Right lobe of liver (tissue), 6 donors: ENCODE results near the gene ITGAV. TPM values are rescaled to one million over a fixed set of nuclear protein-coding genes. Genes with fewer than 3 reads are reported as not detected.

Source experiments
- ATAC-seq, 4 donors: fragments of 200-7000 bp; cut with Tn5 transposase; one replicate each; pipeline ENCODE4 v1.9.1; 2020; ENCODE audit warnings: mild to moderate bottlenecking in 4 of 4, moderate library complexity in 4 of 4
- DNase-seq, 3 donors: peaks; one replicate each; pipeline ENCODE4 v3.0.0-alpha.2; 2020
- H3K27ac ChIP-seq, 3 donors: fragments of 200-600 bp; one replicate each; pipeline ENCODE4 v1.8.0; 2022
- H3K27me3 ChIP-seq, 2 donors: fragments of 200-600 bp; one replicate each; pipeline ENCODE4 v1.8.0; 2022
- H3K36me3 ChIP-seq, 4 donors: fragments of 200-600 bp; sonication (generic) in 1 of 4; one replicate each; pipeline versions ENCODE4 v1.5.1 to v1.8.0; 2017 to 2022; ENCODE audit warnings: control low read depth in 1 of 4
- H3K4me1 ChIP-seq, 4 donors: fragments of 200-600 bp; sonication (generic) in 1 of 4; one replicate each; pipeline versions ENCODE4 v1.5.1 to v1.8.0; 2017 to 2022; ENCODE audit warnings: control low read depth in 1 of 4
- H3K4me3 ChIP-seq, 3 donors: fragments of 200-600 bp; one replicate each; pipeline ENCODE4 v1.8.0; 2022
- H3K9me3 ChIP-seq, 4 donors: fragments of 200-600 bp; sonication (generic) in 1 of 4; one replicate each; pipeline versions ENCODE4 v1.5.1 to v1.8.0; 2017 to 2022; ENCODE audit warnings: control low read depth in 1 of 4
- CTCF ChIP-seq, 4 donors: fragments of 200-600 bp in 3 of 4; fragments of 450-650 bp in 1 of 4; IDR thresholded peaks; one replicate each; pipeline versions ENCODE4 v1.5.1 to v1.8.0; 2016 to 2022; ENCODE audit warnings: antibody characterized with exemption in 4 of 4, mild to moderate bottlenecking in 2 of 4
- POLR2A ChIP-seq: fragments of 450-650 bp; IDR thresholded peaks from one replicate; pipeline ENCODE4 v1.6.1; 2017; ENCODE audit warnings: antibody characterized with exemption, mild to moderate bottlenecking
- WGBS: methylation state at CpG from one replicate; pipeline ENCODE4 v1.1.6; 2018; ENCODE audit warnings: low coverage, low lambda C conversion rate; ENCODE audit not compliant: insufficient coverage; ENCODE audit errors: missing lambda C conversion rate; 5-methylcytosine and 5-hydroxymethylcytosine counted together
- intact Hi-C, 2 donors: fragments of 100-400 bp; cut with DNase I; formaldehyde crosslinking; loops; one replicate each; pipeline versions ENCODE4 v1.11.2 to v1.14.1; 2022
- total RNA-seq, 6 experiments: library from RNA; depleted of rRNA in 2 of 6; stranded (reverse); fragments of >200 nt in 2 of 6; fragmentation: NEBNext Ultra II Directional in 3 of 6; extraction: Animal tissue kit (Norgen Biotek cat#: 25700) in 3 of 6; gene quantifications; one replicate each; pipeline versions ENCODE4 v1.1.0 to v1.2.4, GENCODE V29; 2016 to 2023
- donor health status: DM: no; HTN: yes; CAD: no.
- donor health status: DM: no; HTN: no; CAD: no.
- donor health status: DM: no; HTN: no; CAD: no.
- donor health status: DM: no; HTN: yes; CAD: no.
- donor health status: DM: no; HTN: yes; CAD: no.

The ITGAV gene
- total RNA-seq, 6 experiments from 2014 or later, result 16.3 to 48.4 (median 26.4) TPM

GRCh38 chr2:186558512-186559276 is 31.2 kb upstream of the ITGAV start:
- no peaks in the 10 kb centered on the region for H3K36me3 ChIP-seq
- intact Hi-C loops, result no loop called here
- H3K4me3 ChIP-seq, result no peak overlapping the region
- no peak overlapping the region for H3K27ac ChIP-seq
- no peaks in the 10 kb centered on the region for H3K9me3 ChIP-seq
- WGBS, result 93% methylated on average over 2 of the region's 2 CpGs
- no peak for ATAC-seq
- DNase-seq, result no peak
- TF ChIP-seq POLR2A (no peak), CTCF (IDR thresholded peaks at IDR 0.05) (no peak)
- no peaks in the 10 kb centered on the region for H3K27me3 ChIP-seq
- H3K4me1 ChIP-seq, result no peaks in the 10 kb centered on the region

- no peak for TF ChIP-seq CTCF (IDR thresholded peaks at IDR 0.05)
- no peak for TF ChIP-seq POLR2A
- DNase-seq (no peak), ATAC-seq (no peak)
- Histone ChIP-seq H3K4me1 (no peaks in the 10 kb centered on the region), H3K27ac (no peak overlapping the region), H3K36me3 (no peaks in the 10 kb centered on the region), H3K27me3 (no peaks in the 10 kb centered on the region), H3K4me3 (no peak overlapping the region), H3K9me3 (no peaks in the 10 kb centered on the region)
- intact Hi-C loops, result no loop called here
Measured at GRCh38 chr2:186559370-186559769, 30.5 kb upstream of the ITGAV start.

- Histone ChIP-seq H3K27ac (no peak overlapping the region), H3K4me1 (no peaks in the 10 kb centered on the region), H3K4me3 (no peak overlapping the region), H3K36me3 (no peaks in the 10 kb centered on the region), H3K27me3 (no peaks in the 10 kb centered on the region), H3K9me3 (no peaks in the 10 kb centered on the region)
- DNase-seq (no peak), ATAC-seq (no peak)
- TF ChIP-seq CTCF (IDR thresholded peaks at IDR 0.05) (no peak), POLR2A (no peak)
- 93% methylated on average over 3 of the region's 3 CpGs for WGBS
- intact Hi-C loops, result no loop called here
Measured at GRCh38 chr2:186559848-186560247, 30.0 kb upstream of the ITGAV start.

- H3K4me3 ChIP-seq, result no peak overlapping the region
- no peaks in the 10 kb centered on the region for H3K4me1 ChIP-seq
- H3K9me3 ChIP-seq, result no peaks in the 10 kb centered on the region
- H3K27me3 ChIP-seq, result no peaks in the 10 kb centered on the region
- intact Hi-C loops, result no loop called here
- DNase-seq (no peak), ATAC-seq (no peak)
- H3K36me3 ChIP-seq, result no peaks in the 10 kb centered on the region
- WGBS, result 63% methylated on average over 3 of the region's 3 CpGs
- H3K27ac ChIP-seq, result no peak overlapping the region
- TF ChIP-seq POLR2A, result no peak
- TF ChIP-seq CTCF (IDR thresholded peaks at IDR 0.05), result no peak
Measured at GRCh38 chr2:186560254-186560653, 29.6 kb upstream of the ITGAV start.
